ENCODE data around the gene CDKN1C.

DNA sequence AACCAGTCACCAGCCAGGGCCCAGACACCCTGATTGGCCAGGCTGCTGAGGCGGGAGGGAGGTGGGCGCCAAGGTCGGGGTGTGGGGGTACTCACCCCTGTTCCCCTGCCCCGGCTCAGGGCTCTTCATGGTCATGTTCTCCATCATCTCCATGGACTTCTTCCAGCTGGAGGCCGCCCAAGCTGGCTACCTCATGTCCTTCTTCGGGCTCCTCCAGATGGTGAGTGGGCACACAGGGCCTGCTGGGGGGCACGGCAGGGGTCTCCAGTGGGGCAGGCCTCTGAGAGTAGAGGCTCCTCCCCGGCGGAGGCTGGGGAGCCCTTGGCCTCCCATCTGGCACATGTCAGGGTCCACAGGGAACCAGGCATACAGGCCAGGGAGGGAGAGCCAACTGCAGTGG is 33.6 kb upstream of the CDKN1C start:
- no peak for TF ChIP-seq POLR2A (IDR thresholded peaks at IDR 0.05)
- TF ChIP-seq, protein P1, sequence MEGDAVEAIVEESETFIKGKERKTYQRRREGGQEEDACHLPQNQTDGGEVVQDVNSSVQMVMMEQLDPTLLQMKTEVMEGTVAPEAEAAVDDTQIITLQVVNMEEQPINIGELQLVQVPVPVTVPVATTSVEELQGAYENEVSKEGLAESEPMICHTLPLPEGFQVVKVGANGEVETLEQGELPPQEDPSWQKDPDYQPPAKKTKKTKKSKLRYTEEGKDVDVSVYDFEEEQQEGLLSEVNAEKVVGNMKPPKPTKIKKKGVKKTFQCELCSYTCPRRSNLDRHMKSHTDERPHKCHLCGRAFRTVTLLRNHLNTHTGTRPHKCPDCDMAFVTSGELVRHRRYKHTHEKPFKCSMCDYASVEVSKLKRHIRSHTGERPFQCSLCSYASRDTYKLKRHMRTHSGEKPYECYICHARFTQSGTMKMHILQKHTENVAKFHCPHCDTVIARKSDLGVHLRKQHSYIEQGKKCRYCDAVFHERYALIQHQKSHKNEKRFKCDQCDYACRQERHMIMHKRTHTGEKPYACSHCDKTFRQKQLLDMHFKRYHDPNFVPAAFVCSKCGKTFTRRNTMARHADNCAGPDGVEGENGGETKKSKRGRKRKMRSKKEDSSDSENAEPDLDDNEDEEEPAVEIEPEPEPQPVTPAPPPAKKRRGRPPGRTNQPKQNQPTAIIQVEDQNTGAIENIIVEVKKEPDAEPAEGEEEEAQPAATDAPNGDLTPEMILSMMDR (IDR thresholded peaks at IDR 0.05), result no peak
